Colonic mucosa (tissue), 4 donors: ENCODE data around the gene TTYH3. TPM values are rescaled to one million over a fixed set of nuclear protein-coding genes. Genes with fewer than 3 reads are reported as not detected.
"Not testable (repeated sequence)": the region's sequence is repeated elsewhere in the genome, so short reads cannot be mapped to it uniquely, and the experiment has no call there.

Source experiments
- DNase-seq: peaks from one replicate; pipeline ENCODE4 v3.0.0-alpha.2; 2020
- H3K27ac ChIP-seq: fragments of 200-600 bp; one replicate; pipeline ENCODE4 v1.8.0; 2021
- H3K27me3 ChIP-seq: fragments of 200-600 bp; one replicate; pipeline ENCODE4 v1.8.0; 2021
- H3K36me3 ChIP-seq: fragments of 200-600 bp; one replicate; pipeline ENCODE4 v1.8.0; 2021
- H3K4me1 ChIP-seq: fragments of 200-600 bp; one replicate; pipeline ENCODE4 v1.8.0; 2021; ENCODE audit warnings: mild to moderate bottlenecking
- H3K4me3 ChIP-seq: fragments of 200-600 bp; one replicate; pipeline ENCODE4 v1.8.0; 2021
- H3K9ac ChIP-seq, 2 donors: one replicate each; pipeline ENCODE4 v1.7.0; 2013; ENCODE audit warnings: control low read depth in 2 of 2, low read depth in 2 of 2, low read length in 2 of 2
- H3K9me3 ChIP-seq: fragments of 200-600 bp; one replicate; pipeline ENCODE4 v1.8.0; 2021
- intact Hi-C: fragments of 100-400 bp; cut with DNase I; formaldehyde crosslinking; loops from one replicate; pipeline ENCODE4 v1.14.1; 2022
- total RNA-seq, 2 donors: library from RNA; stranded (reverse); fragmentation: NEBNext Ultra II Directional in 1 of 2; extraction: Animal tissue kit (Norgen Biotek cat#: 25700) in 1 of 2; gene quantifications; one replicate each; pipeline ENCODE4 v1.2.1, GENCODE V29; 2021
- TF ChIP-seq, protein P1 (sequence below): fragments of 200-600 bp; IDR thresholded peaks from one replicate; pipeline ENCODE4 v1.8.0; 2022; ENCODE audit warnings: antibody characterized with exemption, mild to moderate bottlenecking
- donor health status: healthy.
- donor health status: DM: no; HTN: no; CAD: no.
- donor health status: DM: no; HTN: no; CAD: no.

Gene TTYH3
- total RNA-seq, 2 donors from 2014 or later: 50.0 to 59.5 TPM

DNA sequence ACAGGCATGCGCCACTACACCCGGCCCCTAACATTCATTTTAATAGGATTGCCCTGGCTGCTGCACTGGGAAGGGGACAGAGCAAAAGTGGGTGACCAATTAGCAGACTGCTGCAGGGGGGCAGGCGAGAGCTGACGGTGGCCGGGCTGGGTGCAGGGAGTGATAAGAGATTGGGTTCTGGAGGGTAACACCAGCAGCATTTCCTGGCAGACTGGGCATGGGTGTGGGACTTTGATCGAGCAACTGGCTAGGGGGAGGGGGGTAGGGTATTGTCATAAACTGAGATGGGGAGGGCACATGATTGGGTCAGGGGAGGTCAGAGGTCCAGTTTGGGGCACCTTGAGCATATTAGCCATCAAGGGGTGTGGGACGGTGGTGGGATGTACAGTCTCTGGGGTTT is 36.1 kb downstream of the TTYH3 start:
- Histone ChIP-seq H3K4me3 (no peak overlapping the region), H3K27me3 (no peaks in the 10 kb centered on the region), H3K4me1 (no peaks in the 10 kb centered on the region), H3K36me3 (no peaks in the 10 kb centered on the region), H3K27ac (no peak overlapping the region), H3K9ac (no peak overlapping the region), H3K9me3 (no peaks in the 10 kb centered on the region)
- no peak for DNase-seq
- intact Hi-C loops: no loop called here
- TF ChIP-seq, protein P1, sequence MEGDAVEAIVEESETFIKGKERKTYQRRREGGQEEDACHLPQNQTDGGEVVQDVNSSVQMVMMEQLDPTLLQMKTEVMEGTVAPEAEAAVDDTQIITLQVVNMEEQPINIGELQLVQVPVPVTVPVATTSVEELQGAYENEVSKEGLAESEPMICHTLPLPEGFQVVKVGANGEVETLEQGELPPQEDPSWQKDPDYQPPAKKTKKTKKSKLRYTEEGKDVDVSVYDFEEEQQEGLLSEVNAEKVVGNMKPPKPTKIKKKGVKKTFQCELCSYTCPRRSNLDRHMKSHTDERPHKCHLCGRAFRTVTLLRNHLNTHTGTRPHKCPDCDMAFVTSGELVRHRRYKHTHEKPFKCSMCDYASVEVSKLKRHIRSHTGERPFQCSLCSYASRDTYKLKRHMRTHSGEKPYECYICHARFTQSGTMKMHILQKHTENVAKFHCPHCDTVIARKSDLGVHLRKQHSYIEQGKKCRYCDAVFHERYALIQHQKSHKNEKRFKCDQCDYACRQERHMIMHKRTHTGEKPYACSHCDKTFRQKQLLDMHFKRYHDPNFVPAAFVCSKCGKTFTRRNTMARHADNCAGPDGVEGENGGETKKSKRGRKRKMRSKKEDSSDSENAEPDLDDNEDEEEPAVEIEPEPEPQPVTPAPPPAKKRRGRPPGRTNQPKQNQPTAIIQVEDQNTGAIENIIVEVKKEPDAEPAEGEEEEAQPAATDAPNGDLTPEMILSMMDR: no peak

DNA sequence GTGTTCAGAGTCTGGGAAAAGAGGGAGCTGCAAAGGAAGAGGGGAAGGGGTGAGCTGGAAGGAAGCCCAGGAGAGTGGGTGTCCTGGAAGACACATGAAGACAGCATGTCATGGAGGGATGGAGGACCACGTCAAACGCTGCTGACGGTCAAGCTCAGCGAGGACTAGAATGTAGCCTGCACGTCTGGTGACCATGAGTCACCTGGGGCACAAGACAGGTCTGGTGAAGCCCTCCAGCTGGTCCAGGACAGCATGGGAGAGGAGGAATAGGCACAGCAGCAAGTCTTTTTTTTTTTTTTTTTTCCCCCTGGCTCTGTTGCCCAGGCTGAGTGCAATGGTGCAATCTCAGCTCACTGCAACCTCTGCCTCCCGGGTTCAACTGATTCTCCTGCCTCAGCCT is 36.6 kb downstream of the TTYH3 start:
- Histone ChIP-seq H3K9ac (no peak overlapping the region), H3K27ac (no peak overlapping the region), H3K4me3 (no peak overlapping the region), H3K9me3 (no peaks in the 10 kb centered on the region), H3K4me1 (no peaks in the 10 kb centered on the region), H3K27me3 (no peaks in the 10 kb centered on the region), H3K36me3 (no peaks in the 10 kb centered on the region)
- TF ChIP-seq, protein P1: no peak
- DNase-seq: no peak
- intact Hi-C loops: no loop called here

DNA sequence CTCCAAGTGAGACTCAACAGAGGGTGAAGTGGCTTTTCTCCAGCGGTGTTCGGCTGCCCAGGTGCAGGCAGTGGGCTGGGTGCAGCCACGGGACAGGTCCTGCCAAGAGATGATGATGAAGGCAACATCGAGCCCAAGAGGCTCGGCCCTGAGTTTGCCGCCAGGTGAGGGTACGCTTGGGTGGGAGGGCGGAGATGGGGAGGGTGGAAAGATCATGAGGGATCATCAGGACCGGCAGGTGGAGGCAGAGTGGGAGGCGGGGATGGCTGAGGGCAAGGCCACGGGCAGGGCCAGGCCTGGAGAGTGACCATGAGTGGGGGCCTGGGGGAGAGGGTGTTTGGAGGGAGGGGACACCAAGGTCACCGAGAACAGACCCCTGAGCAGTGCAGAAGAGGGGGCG is 38.4 kb downstream of the TTYH3 start:
- DNase-seq: no peak
- Histone ChIP-seq H3K4me3 (no peak overlapping the region), H3K9ac (no peak overlapping the region), H3K27ac (no peak overlapping the region), H3K36me3 (no peaks in the 10 kb centered on the region), H3K27me3 (no peaks in the 10 kb centered on the region), H3K9me3 (no peaks in the 10 kb centered on the region), H3K4me1 (no peaks in the 10 kb centered on the region)
- intact Hi-C loops: no loop called here
- TF ChIP-seq, protein P1: no peak

DNA sequence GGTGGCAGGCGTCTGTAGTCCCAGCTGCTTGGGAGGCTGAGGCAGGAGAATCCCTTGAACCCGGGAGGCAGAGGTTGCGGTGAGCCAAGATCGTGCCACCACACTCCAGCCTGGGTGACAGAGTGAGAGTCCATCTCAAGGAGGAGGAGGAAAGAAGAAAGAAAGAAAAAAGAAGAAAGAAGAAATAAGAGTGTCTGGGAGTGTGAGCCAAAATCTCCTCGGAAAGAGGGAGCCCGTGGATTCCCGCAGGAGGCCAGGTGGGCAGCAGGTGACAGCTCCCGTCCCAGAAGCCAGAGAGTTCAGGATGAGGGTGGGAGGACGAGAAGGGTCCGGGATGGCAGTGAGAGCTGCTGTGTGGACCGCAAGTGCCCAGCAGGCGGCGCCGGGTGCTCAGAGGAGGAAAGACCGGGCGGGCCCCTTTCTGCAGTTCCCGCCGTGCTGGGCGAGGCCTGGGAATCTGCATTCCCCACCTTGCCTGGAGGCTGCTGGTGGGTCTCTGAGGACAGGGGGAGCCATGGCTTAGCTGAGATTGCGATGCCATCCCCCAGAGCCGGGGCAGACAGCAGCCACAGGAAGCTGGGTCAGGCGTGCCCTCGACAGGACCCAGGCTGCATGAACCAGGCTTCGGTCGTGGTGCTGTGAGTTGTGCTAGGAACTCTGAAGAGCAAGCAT is 39.1 kb downstream of the TTYH3 start:
- Histone ChIP-seq H3K4me3 (no peak overlapping the region), H3K9me3 (no peaks in the 10 kb centered on the region), H3K4me1 (no peaks in the 10 kb centered on the region), H3K27ac (no peak overlapping the region), H3K36me3 (no peaks in the 10 kb centered on the region), H3K27me3 (no peaks in the 10 kb centered on the region), H3K9ac (no peak overlapping the region)
- TF ChIP-seq, protein P1: peak; percentile 78
- DNase-seq: peak; percentile 72
- intact Hi-C loops: no loop called here

DNA sequence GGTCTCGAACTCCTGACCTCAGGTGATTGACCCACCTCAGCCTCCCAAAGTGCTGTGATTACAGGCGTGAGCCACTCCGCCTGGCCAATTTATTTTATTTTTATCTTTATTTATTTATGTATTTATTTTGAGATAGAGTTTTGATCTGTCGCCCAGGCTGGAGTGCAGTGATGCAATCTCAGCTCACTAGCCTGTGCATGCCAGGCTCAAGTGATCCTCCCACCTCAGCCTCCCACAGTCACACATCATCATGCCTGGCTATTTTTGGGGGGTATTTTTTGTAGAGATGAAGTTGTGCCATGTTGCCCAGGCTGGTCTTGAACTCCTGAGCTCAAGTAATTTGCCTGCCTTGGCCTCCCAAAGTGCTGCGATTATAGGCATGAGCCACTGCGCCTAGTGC is 41.4 kb downstream of the TTYH3 start:
- H3K27ac ChIP-seq, H3K27me3 ChIP-seq, H3K4me3 ChIP-seq, H3K9me3 ChIP-seq, H3K36me3 ChIP-seq, H3K9ac ChIP-seq, intact Hi-C loops, H3K4me1 ChIP-seq, DNase-seq: not testable (repeated sequence)

DNA sequence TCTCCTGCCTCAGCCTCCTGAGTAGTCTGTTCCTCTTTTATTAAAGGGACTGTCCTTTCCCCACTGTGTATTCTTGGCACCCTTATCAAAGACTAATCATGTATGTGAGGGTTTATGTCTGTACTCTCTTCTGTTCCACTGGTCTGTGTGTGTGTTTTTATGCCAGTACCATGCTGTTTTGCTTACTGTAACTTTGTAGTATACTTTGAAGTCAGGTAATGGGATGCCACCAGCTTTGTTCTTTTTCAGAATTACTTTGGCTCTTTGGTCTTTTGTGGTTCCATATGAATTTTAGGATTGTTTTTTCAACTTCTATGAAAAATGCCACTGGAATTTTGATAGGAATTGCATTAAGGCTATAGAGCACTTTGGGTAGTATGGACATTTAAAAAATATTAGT is 42.1 kb downstream of the TTYH3 start:
- DNase-seq: no peak
- Histone ChIP-seq H3K9ac (no peak overlapping the region), H3K27me3 (no peaks in the 10 kb centered on the region), H3K36me3 (no peaks in the 10 kb centered on the region), H3K4me3 (no peak overlapping the region), H3K9me3 (no peaks in the 10 kb centered on the region), H3K27ac (no peak overlapping the region), H3K4me1 (no peaks in the 10 kb centered on the region)
- TF ChIP-seq, protein P1: no peak
- intact Hi-C loops: no loop called here
